KMS-11 (cell line): ENCODE data around the gene BTNL3.

ENCODE experiments used
- H2AFZ ChIP-seq: fragments of 200-600 bp; sonication (generic); 2 replicates; pipeline ENCODE4 v1.6.1; 2016; ENCODE audit warnings: antibody characterized with exemption, mixed run types, low read depth
- H3K27ac ChIP-seq: fragments of 200-600 bp; sonication (generic); 2 replicates; pipeline ENCODE4 v1.6.1; 2016; ENCODE audit warnings: mild to moderate bottlenecking, mixed run types
- H3K27me3 ChIP-seq: fragments of 200-600 bp; sonication (generic); 2 replicates; pipeline ENCODE4 v1.6.1; 2017; ENCODE audit warnings: mild to moderate bottlenecking, low read depth, mixed run types, moderate library complexity; ENCODE audit not compliant: insufficient read depth
- H3K36me3 ChIP-seq: fragments of 200-600 bp; sonication (generic); 2 replicates; pipeline ENCODE4 v1.6.1; 2017; ENCODE audit warnings: mild to moderate bottlenecking, mixed run types; ENCODE audit not compliant: insufficient read depth
- H3K4me1 ChIP-seq: fragments of 200-600 bp; sonication (generic); 2 replicates; pipeline ENCODE4 v1.6.1; 2016; ENCODE audit warnings: mild to moderate bottlenecking, low read depth, mixed run types; ENCODE audit not compliant: poor library complexity, severe bottlenecking
- H3K4me2 ChIP-seq: fragments of 200-600 bp; sonication (generic); 2 replicates; pipeline ENCODE4 v1.7.0; 2016; ENCODE audit warnings: mild to moderate bottlenecking, mixed run types
- H3K4me3 ChIP-seq: fragments of 200-600 bp; sonication (generic); IDR thresholded peaks from 2 replicates; pipeline ENCODE4 v1.6.1; 2017; ENCODE audit warnings: low read depth, low read length, mixed read lengths; ENCODE audit not compliant: insufficient read depth
- H3K79me2 ChIP-seq: fragments of 200-600 bp; sonication (generic); 2 replicates; pipeline ENCODE4 v1.6.1; 2016; ENCODE audit warnings: low read depth, mixed run types; ENCODE audit not compliant: insufficient read depth
- H3K9ac ChIP-seq: fragments of 200-600 bp; sonication (generic); 2 replicates; pipeline ENCODE4 v1.6.1; 2016; ENCODE audit warnings: mild to moderate bottlenecking, mixed run types
- H4K20me1 ChIP-seq: fragments of 200-600 bp; sonication (generic); 2 replicates; pipeline ENCODE4 v1.6.1; 2016; ENCODE audit warnings: mild to moderate bottlenecking, mixed run types; ENCODE audit not compliant: insufficient read depth
- CTCF ChIP-seq: fragments of 200-600 bp; sonication (generic); conservative IDR thresholded peaks from 2 replicates; pipeline ENCODE4 v1.6.1; 2017; ENCODE audit warnings: low read depth, mild to moderate bottlenecking, antibody characterized with exemption, low read length, moderate library complexity, mixed read lengths

BTNL3 gene

DNA sequence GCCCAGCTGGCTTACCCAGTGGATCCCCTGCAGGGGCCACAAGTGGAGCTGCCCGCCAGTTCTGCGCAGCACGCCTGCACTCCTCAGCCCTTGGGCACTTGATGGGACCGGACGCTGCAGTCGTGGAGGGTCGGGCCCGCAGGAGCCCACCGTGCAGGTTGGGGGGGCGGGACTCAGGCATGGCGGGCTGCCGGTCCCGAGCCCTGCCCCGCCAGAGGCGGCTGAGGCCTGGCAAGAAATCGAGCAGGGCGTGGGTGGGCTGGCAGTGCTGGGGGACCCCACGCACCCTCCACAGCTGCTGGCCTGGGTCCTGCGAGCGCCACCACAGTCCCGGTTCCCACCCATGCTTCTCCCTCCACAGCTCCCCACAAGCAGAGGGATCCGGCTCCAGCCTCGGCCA lies 19.2 kb upstream of the BTNL3 start:
- H3K79me2 ChIP-seq = no peaks in the 10 kb centered on the region
- H2AFZ ChIP-seq = no peak overlapping the region

DNA sequence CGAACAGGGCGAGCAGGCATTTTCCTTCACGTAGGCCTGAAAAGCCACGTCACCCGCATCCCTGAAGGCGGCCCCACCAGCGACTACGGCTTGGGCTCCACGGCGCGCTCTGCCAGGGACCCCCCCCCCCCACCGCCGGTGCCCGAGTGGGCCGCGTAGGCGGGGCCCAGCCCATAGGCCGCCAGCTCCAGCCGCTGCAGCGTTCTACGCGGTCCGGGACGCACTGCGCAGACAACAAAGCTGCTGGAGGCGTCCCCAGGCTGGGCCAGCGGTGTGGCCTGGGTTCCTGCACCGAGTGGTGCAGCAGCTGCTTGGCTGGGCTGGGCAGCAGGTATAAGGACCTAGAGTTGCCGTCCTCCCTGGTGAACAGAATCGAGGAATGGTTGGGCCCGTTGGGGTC lies 18.3 kb upstream of the BTNL3 start:
- H3K4me3 ChIP-seq = no peak overlapping the region
- no peaks in the 10 kb centered on the region for H3K79me2 ChIP-seq
- no peaks in the 10 kb centered on the region for H4K20me1 ChIP-seq
- H3K4me2 ChIP-seq = no peak overlapping the region
- no peaks in the 10 kb centered on the region for H3K27me3 ChIP-seq
- H3K27ac ChIP-seq = no peak overlapping the region
- H3K36me3 ChIP-seq = no peaks in the 10 kb centered on the region
- H2AFZ ChIP-seq = no peak overlapping the region
- no peaks in the 10 kb centered on the region for H3K4me1 ChIP-seq
- H3K9ac ChIP-seq = no peak overlapping the region
- no peak for TF ChIP-seq CTCF

More for the DNA sequence above, 19.2 kb upstream of the BTNL3 start:
- no peak overlapping the region for H3K4me2 ChIP-seq
- H4K20me1 ChIP-seq = no peaks in the 10 kb centered on the region
- no peak overlapping the region for H3K9ac ChIP-seq
- no peak overlapping the region for H3K4me3 ChIP-seq
- no peaks in the 10 kb centered on the region for H3K36me3 ChIP-seq
- no peaks in the 10 kb centered on the region for H3K4me1 ChIP-seq
- no peak for TF ChIP-seq CTCF
- H3K27ac ChIP-seq = no peak overlapping the region
- H3K27me3 ChIP-seq = no peaks in the 10 kb centered on the region

GRCh38 chr5:180970875-180971274 lies 17.8 kb upstream of the BTNL3 start:
- H4K20me1 ChIP-seq = no peaks in the 10 kb centered on the region
- H3K79me2 ChIP-seq = no peaks in the 10 kb centered on the region
- H2AFZ ChIP-seq = no peak overlapping the region
- H3K4me1 ChIP-seq = no peaks in the 10 kb centered on the region
- H3K4me3 ChIP-seq = no peak overlapping the region
- no peaks in the 10 kb centered on the region for H3K36me3 ChIP-seq
- H3K27me3 ChIP-seq = no peaks in the 10 kb centered on the region
- no peak overlapping the region for H3K4me2 ChIP-seq
- no peak overlapping the region for H3K27ac ChIP-seq
- TF ChIP-seq CTCF = no peak
- H3K9ac ChIP-seq = no peak overlapping the region

DNA sequence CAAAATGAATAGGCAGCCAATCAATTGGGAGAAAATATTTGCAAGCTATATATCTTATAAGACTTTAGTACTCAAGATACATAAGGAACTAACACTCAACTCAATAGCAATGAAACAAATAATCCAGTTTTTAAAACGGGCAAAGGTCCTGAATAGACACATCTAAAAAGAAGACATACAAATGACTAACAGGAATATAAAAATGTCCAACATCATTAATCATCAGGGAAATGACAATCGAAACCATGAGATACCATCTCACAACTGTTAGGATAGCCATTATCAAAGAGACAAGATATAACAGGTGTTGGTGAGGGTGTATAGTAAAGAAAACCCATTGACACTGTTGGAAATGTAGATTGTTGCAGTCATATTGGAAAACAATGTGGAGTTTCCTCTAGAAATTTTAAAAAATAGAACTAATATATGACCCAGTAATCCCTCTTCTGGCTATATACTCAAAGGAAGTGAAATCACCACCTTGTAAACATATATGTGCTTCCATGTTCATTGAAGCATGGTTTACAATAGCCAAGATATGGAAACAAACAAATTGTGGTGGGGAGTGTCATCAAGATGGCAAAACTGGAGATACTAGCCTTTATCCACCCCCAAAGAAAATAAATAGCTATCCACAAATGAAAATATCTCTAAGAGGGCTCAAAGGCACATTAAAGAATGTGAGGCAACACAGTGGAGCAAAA lies 13.9 kb upstream of the BTNL3 start:
- H3K27ac ChIP-seq = no peak overlapping the region
- no peak overlapping the region for H3K9ac ChIP-seq
- no peak overlapping the region for H3K4me2 ChIP-seq
- no peak for TF ChIP-seq CTCF
- H3K4me3 ChIP-seq = no peak overlapping the region
- H3K79me2 ChIP-seq = no peaks in the 10 kb centered on the region
- H2AFZ ChIP-seq = no peak overlapping the region
- H3K4me1 ChIP-seq = no peaks in the 10 kb centered on the region
- H4K20me1 ChIP-seq = no peaks in the 10 kb centered on the region
- no peaks in the 10 kb centered on the region for H3K27me3 ChIP-seq
- no peaks in the 10 kb centered on the region for H3K36me3 ChIP-seq
